CD4-positive, alpha-beta T cell treated with Interleukin-21 for 1 hour (primary cell): ENCODE results near the gene NMU.
"Not testable (repeated sequence)": the region's sequence is repeated elsewhere in the genome, so short reads cannot be mapped to it uniquely, and the experiment has no call there.

Source experiments
- DNase-seq: peaks from one replicate; pipeline ENCODE4 v3.0.0-alpha.2; 2020

Gene NMU

GRCh38 chr4:55618546-55619143 is 17.5 kb downstream of the NMU start:
- DNase-seq, result no peak

- no peak for DNase-seq
Measured at GRCh38 chr4:55617587-55618197, 18.4 kb downstream of the NMU start.

GRCh38 chr4:55615008-55615407 is 21.1 kb downstream of the NMU start:
- no peak for DNase-seq

- DNase-seq, result no peak
Measured at GRCh38 chr4:55613621-55614020, 22.5 kb downstream of the NMU start.

GRCh38 chr4:55612341-55612740 is 23.8 kb downstream of the NMU start:
- no peak for DNase-seq

GRCh38 chr4:55611358-55612059 is 24.6 kb downstream of the NMU start:
- DNase-seq, result no peak

GRCh38 chr4:55610381-55610780 is 25.7 kb downstream of the NMU start:
- no peak for DNase-seq

- DNase-seq, result no peak
Measured at GRCh38 chr4:55609393-55609866, 26.7 kb downstream of the NMU start.

GRCh38 chr4:55608591-55608990 is 27.5 kb downstream of the NMU start:
- DNase-seq, result no peak

- DNase-seq, result no peak
Measured at GRCh38 chr4:55604996-55605395, 31.1 kb downstream of the NMU start.

GRCh38 chr4:55600640-55601039 is 35.5 kb downstream of the NMU start:
- DNase-seq, result no peak

GRCh38 chr4:55598641-55599040 is 37.5 kb downstream of the NMU start:
- DNase-seq, result no peak

GRCh38 chr4:55592014-55592413 is 44.1 kb downstream of the NMU start, which contains the start of gene PDCL2:
TSS of gene PDCL2 (minus strand) at chr4:55592245. CDS start at chr4:55592109, 136 bp downstream.
- DNase-seq, result no peak

GRCh38 chr4:55588160-55588559 is 47.9 kb downstream of the NMU start:
- DNase-seq, result no peak

- not testable (repeated sequence) for DNase-seq
Measured at GRCh38 chr4:55582773-55583172, 53.3 kb downstream of the NMU start.

- DNase-seq, result no peak
Measured at GRCh38 chr4:55578341-55579010, 57.6 kb downstream of the NMU start.

GRCh38 chr4:55575513-55575912 is 60.6 kb downstream of the NMU start:
- no peak for DNase-seq

GRCh38 chr4:55574252-55574651 is 61.8 kb downstream of the NMU start:
- DNase-seq, result no peak

GRCh38 chr4:55571806-55572205 is 64.3 kb downstream of the NMU start:
- no peak for DNase-seq

GRCh38 chr4:55568905-55569504 is 67.1 kb downstream of the NMU start:
- no peak for DNase-seq

- DNase-seq, result no peak
Measured at GRCh38 chr4:55561889-55562288, 74.2 kb downstream of the NMU start.

GRCh38 chr4:55560096-55560495 is 76.0 kb downstream of the NMU start:
- no peak for DNase-seq

GRCh38 chr4:55554453-55555030 is 81.6 kb downstream of the NMU start:
- peak; percentile 55 for DNase-seq
